ENCODE data around the gene SEC22C. TPM values are rescaled to one million over a fixed set of nuclear protein-coding genes. Genes with fewer than 3 reads are reported as not detected.
A peak's percentile ranks its signal among the peaks of the same experiment; 100 is the strongest.

Gene SEC22C
- polyA plus RNA-seq, 1 donor (not counting 4 experiments of a cell fraction or from before 2014, with no cell fraction given) = 58.4 TPM

- H3K4me2 ChIP-seq (ENCODE audit: control insufficient read depth, extremely low read depth, insufficient read depth, low read depth, low read length) = peak overlapping the region; percentile 81
- dilution Hi-C loops (cut with MboI; ENCODE audit: extremely low pct_ligation_motif_present, low sequenced_read_pairs) = no loop called here
- TF ChIP-seq EZH2 (IDR thresholded peaks at IDR 0.05; ENCODE audit: low read length) = no peak
- TF ChIP-seq, protein P1, sequence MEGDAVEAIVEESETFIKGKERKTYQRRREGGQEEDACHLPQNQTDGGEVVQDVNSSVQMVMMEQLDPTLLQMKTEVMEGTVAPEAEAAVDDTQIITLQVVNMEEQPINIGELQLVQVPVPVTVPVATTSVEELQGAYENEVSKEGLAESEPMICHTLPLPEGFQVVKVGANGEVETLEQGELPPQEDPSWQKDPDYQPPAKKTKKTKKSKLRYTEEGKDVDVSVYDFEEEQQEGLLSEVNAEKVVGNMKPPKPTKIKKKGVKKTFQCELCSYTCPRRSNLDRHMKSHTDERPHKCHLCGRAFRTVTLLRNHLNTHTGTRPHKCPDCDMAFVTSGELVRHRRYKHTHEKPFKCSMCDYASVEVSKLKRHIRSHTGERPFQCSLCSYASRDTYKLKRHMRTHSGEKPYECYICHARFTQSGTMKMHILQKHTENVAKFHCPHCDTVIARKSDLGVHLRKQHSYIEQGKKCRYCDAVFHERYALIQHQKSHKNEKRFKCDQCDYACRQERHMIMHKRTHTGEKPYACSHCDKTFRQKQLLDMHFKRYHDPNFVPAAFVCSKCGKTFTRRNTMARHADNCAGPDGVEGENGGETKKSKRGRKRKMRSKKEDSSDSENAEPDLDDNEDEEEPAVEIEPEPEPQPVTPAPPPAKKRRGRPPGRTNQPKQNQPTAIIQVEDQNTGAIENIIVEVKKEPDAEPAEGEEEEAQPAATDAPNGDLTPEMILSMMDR (optimal IDR thresholded peaks at IDR 0.05 in 1 of 3, IDR thresholded peaks at IDR 0.05 in 1 of 3, conservative IDR thresholded peaks at IDR 0.05 in 1 of 3; ENCODE audit: extremely low read depth in 1 of 3, insufficient read depth in 2 of 3, low read length in 3 of 3) = no peak
- H2AFZ ChIP-seq (ENCODE audit: control insufficient read depth, low read length) = no peak overlapping the region
- H3K36me3 ChIP-seq (ENCODE audit: control insufficient read depth in 2 of 2, extremely low read depth in 1 of 2, insufficient read depth in 2 of 2, low read length in 2 of 2) = peaks cover 2 to 5% of the 10 kb centered on the region in 2 experiments
- H3K4me3 ChIP-seq (ENCODE audit: control insufficient read depth in 2 of 3, extremely low read depth in 1 of 3, insufficient read depth in 2 of 3, low read depth in 1 of 3, low read length in 3 of 3) = peak overlapping the region; percentile 62 to 80 (median 79)
- no peaks in the 10 kb centered on the region for H3K27me3 ChIP-seq (ENCODE audit: control insufficient read depth, extremely low read depth, insufficient read depth, low read length)
- DNase-seq (ENCODE audit: low read depth, low spot score) = no peak
- peak overlapping the region; percentile 84 for H3K9ac ChIP-seq (ENCODE audit: control insufficient read depth, extremely low read depth, insufficient read depth, low read length)
- peak overlapping the region; percentile 76 for H3K27ac ChIP-seq (ENCODE audit: control insufficient read depth, insufficient read depth, low read length)
- H3K9me3 ChIP-seq (ENCODE audit: control insufficient read depth, low read depth, low read length) = no peaks in the 10 kb centered on the region
- FAIRE-seq = no peak
- H3K9me1 ChIP-seq (ENCODE audit: control insufficient read depth, extremely low read depth, insufficient read depth, low read length) = no peaks in the 10 kb centered on the region
- peaks cover 14% of the 10 kb centered on the region for H3K4me1 ChIP-seq (ENCODE audit: control insufficient read depth, extremely low read depth, insufficient read depth, low read length)
- H4K20me1 ChIP-seq (ENCODE audit: control insufficient read depth, extremely low read depth, insufficient read depth, low read length) = no peaks in the 10 kb centered on the region
- peaks cover 22% of the 10 kb centered on the region for H3K79me2 ChIP-seq (ENCODE audit: control insufficient read depth, insufficient read depth, low read length)
Observed at GRCh38 chr3:42591811-42592210, 10.0 kb upstream of the SEC22C start.

- FAIRE-seq (no peak), DNase-seq (ENCODE audit: low read depth, low spot score) (no peak)
- dilution Hi-C loops (cut with MboI; ENCODE audit: extremely low pct_ligation_motif_present, low sequenced_read_pairs) = no loop called here
- Histone ChIP-seq H3K36me3 (ENCODE audit: control insufficient read depth in 2 of 2, extremely low read depth in 1 of 2, insufficient read depth in 2 of 2, low read length in 2 of 2) (peaks cover 2 to 5% of the 10 kb centered on the region in 2 experiments), H3K9ac (ENCODE audit: control insufficient read depth, extremely low read depth, insufficient read depth, low read length) (peak overlapping the region; percentile 84), H3K79me2 (ENCODE audit: control insufficient read depth, insufficient read depth, low read length) (peaks cover 22% of the 10 kb centered on the region), H3K4me2 (ENCODE audit: control insufficient read depth, extremely low read depth, insufficient read depth, low read depth, low read length) (peak overlapping the region; percentile 81), H3K27ac (ENCODE audit: control insufficient read depth, insufficient read depth, low read length) (peak overlapping the region; percentile 76), H4K20me1 (ENCODE audit: control insufficient read depth, extremely low read depth, insufficient read depth, low read length) (no peaks in the 10 kb centered on the region), H3K9me3 (ENCODE audit: control insufficient read depth, low read depth, low read length) (no peaks in the 10 kb centered on the region), H2AFZ (ENCODE audit: control insufficient read depth, low read length) (no peak overlapping the region), H3K27me3 (ENCODE audit: control insufficient read depth, extremely low read depth, insufficient read depth, low read length) (no peaks in the 10 kb centered on the region), H3K4me3 (ENCODE audit: control insufficient read depth in 2 of 3, extremely low read depth in 1 of 3, insufficient read depth in 2 of 3, low read depth in 1 of 3, low read length in 3 of 3) (peak overlapping the region; percentile 62 to 80 (median 79)), H3K9me1 (ENCODE audit: control insufficient read depth, extremely low read depth, insufficient read depth, low read length) (no peaks in the 10 kb centered on the region), H3K4me1 (ENCODE audit: control insufficient read depth, extremely low read depth, insufficient read depth, low read length) (peaks cover 14% of the 10 kb centered on the region)
- TF ChIP-seq, protein P1 (optimal IDR thresholded peaks at IDR 0.05 in 1 of 3, IDR thresholded peaks at IDR 0.05 in 1 of 3, conservative IDR thresholded peaks at IDR 0.05 in 1 of 3; ENCODE audit: extremely low read depth in 1 of 3, insufficient read depth in 2 of 3, low read length in 3 of 3) = no peak
- no peak for TF ChIP-seq EZH2 (IDR thresholded peaks at IDR 0.05; ENCODE audit: low read length)
Observed at GRCh38 chr3:42590989-42591756, 9.4 kb upstream of the SEC22C start.

Data from keratinocyte (primary cell).